Neutrophil (primary cell): ENCODE results near the gene SESN2.

Experiments used
- H3K27ac ChIP-seq: fragments of 200-600 bp; sonication (generic); 2 replicates; pipeline ENCODE4 v1.5.1; 2016; ENCODE audit warnings: mild to moderate bottlenecking, moderate library complexity
- H3K27me3 ChIP-seq: fragments of 200-600 bp; sonication (generic); 2 replicates; pipeline ENCODE4 v1.6.0; 2016; ENCODE audit warnings: mild to moderate bottlenecking
- H3K36me3 ChIP-seq: fragments of 200-600 bp; sonication (generic); 2 replicates; pipeline ENCODE4 v1.5.1; 2017
- H3K4me1 ChIP-seq, 2 experiments: fragments of 200-600 bp in 1 of 2; sonication (generic) in 1 of 2; 1 replicate in 1 of 2; 2 replicates in 1 of 2; pipeline versions ENCODE4 v1.5.1 to v1.6.1; 2013 to 2016; ENCODE audit warnings: low read depth in 1 of 2, low read length in 1 of 2, mild to moderate bottlenecking in 1 of 2, moderate library complexity in 1 of 2; ENCODE audit not compliant: control insufficient read depth in 1 of 2, insufficient read depth in 1 of 2
- H3K4me3 ChIP-seq, 2 experiments: fragments of 200-600 bp in 1 of 2; sonication (generic) in 1 of 2; 1 replicate in 1 of 2; 2 replicates in 1 of 2; pipeline ENCODE4 v1.5.1; 2013 to 2016; ENCODE audit warnings: low read depth in 1 of 2, low read length in 1 of 2, mild to moderate bottlenecking in 1 of 2, moderate library complexity in 1 of 2
- H3K9me3 ChIP-seq: fragments of 200-600 bp; sonication (generic); 2 replicates; pipeline ENCODE4 v1.5.1; 2016
- CTCF ChIP-seq: fragments of 200-600 bp; sonication (generic); IDR thresholded peaks from 2 replicates; pipeline ENCODE4 v1.5.1; 2016; ENCODE audit warnings: antibody characterized with exemption

The SESN2 gene

GRCh38 chr1:28290851-28291250, 31.5 kb downstream of the SESN2 start:
- peaks cover 15 to 34% of the 10 kb centered on the region in 2 experiments for H3K4me1 ChIP-seq
- no peaks in the 10 kb centered on the region for H3K27me3 ChIP-seq
- H3K27ac ChIP-seq, result peak overlapping the region; percentile 63
- no peaks in the 10 kb centered on the region for H3K36me3 ChIP-seq
- H3K4me3 ChIP-seq, result no peak overlapping the region
- TF ChIP-seq CTCF, result no peak
- H3K9me3 ChIP-seq, result no peaks in the 10 kb centered on the region

- Histone ChIP-seq H3K4me1 (peaks cover 14 to 29% of the 10 kb centered on the region in 2 experiments), H3K27me3 (no peaks in the 10 kb centered on the region), H3K36me3 (no peaks in the 10 kb centered on the region), H3K9me3 (no peaks in the 10 kb centered on the region), H3K27ac (peak overlapping the region; percentile 63), H3K4me3 (no peak overlapping the region)
- no peak for TF ChIP-seq CTCF
Observed at GRCh38 chr1:28291711-28292110, 32.4 kb downstream of the SESN2 start.

- TF ChIP-seq CTCF, result no peak
Observed at GRCh38 chr1:28295936-28296335, 36.6 kb downstream of the SESN2 start.

GRCh38 chr1:28296401-28297261, 37.3 kb downstream of the SESN2 start:
- H3K27ac ChIP-seq, result no peak overlapping the region
- no peaks in the 10 kb centered on the region for H3K9me3 ChIP-seq
- no peaks in the 10 kb centered on the region for H3K36me3 ChIP-seq
- TF ChIP-seq CTCF, result no peak
- no peaks in the 10 kb centered on the region for H3K27me3 ChIP-seq
- no peak overlapping the region for H3K4me3 ChIP-seq
- peaks cover 0 to 4% of the 10 kb centered on the region in 2 experiments for H3K4me1 ChIP-seq

More at GRCh38 chr1:28295936-28296335, 36.6 kb downstream of the SESN2 start:
- Histone ChIP-seq H3K9me3 (no peaks in the 10 kb centered on the region), H3K36me3 (no peaks in the 10 kb centered on the region), H3K27me3 (no peaks in the 10 kb centered on the region), H3K4me3 (no peak overlapping the region), H3K27ac (no peak overlapping the region), H3K4me1 (peaks cover 5 to 11% of the 10 kb centered on the region in 2 experiments)

- TF ChIP-seq CTCF, result no peak
- H3K9me3 ChIP-seq, result no peaks in the 10 kb centered on the region
- no peaks in the 10 kb centered on the region for H3K4me1 ChIP-seq
Observed at GRCh38 chr1:28297826-28298225, 38.5 kb downstream of the SESN2 start.

More at GRCh38 chr1:28297826-28298225, 38.5 kb downstream of the SESN2 start:
- H3K36me3 ChIP-seq, result no peaks in the 10 kb centered on the region
- H3K4me3 ChIP-seq, result no peak overlapping the region
- H3K27me3 ChIP-seq, result no peaks in the 10 kb centered on the region
- H3K27ac ChIP-seq, result no peak overlapping the region
